Lower leg skin (tissue), 3 donors: Measurements from ENCODE around the gene EIF4B.

Experiments used
- CTCF ChIP-seq, 3 donors: fragments of 450-650 bp; IDR thresholded peaks; one replicate each; pipeline ENCODE4 v1.5.1; 2016; ENCODE audit warnings: antibody characterized with exemption in 3 of 3, mild to moderate bottlenecking in 3 of 3, moderate library complexity in 2 of 3
- POLR2A ChIP-seq, 2 donors: fragments of 450-650 bp; IDR thresholded peaks; one replicate each; pipeline ENCODE4 v1.6.1; 2016 to 2017; ENCODE audit warnings: antibody characterized with exemption in 2 of 2, mild to moderate bottlenecking in 1 of 2, moderate library complexity in 1 of 2

GRCh38 chr12:53055471-53056266, 49.4 kb downstream of the EIF4B start:
- TF ChIP-seq CTCF (IDR thresholded peaks at IDR 0.05) (no peak), POLR2A (IDR thresholded peaks at IDR 0.05) (no peak)
